ENCODE results near the gene C11orf91.

DNA sequence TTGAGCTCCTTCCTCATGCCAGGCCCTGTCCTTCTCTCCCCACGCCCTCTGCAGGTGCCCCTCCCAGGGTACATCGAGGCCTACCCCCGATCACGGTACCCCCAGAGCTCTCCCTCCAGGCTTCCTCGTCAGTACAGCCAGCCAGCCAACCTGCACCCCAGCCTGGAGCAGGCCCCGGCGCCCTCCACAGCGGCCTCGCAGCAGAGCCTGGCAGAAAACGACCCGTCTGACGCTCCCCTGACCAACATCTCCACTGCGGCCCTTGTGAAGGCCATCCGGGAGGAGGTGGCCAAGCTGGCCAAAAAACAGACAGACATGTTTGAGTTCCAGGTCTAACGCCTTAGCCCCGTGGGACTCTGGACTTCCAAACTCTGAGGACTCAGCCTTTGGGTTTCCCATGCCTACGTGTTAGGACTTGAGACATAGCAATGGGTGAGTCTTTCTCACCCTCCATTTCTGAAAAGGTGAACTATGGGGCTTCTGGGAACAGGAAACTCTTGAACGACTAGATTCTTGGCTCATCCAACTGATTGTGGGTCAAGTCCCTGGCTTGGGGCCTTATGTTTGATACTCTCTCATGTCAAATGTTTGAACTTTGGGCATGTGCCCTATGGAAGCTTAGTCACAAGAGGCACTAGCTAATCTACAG is 32.7 kb downstream of the C11orf91 start:
- no peak for TF ChIP-seq EZH2 (IDR thresholded peaks at IDR 0.05; ENCODE audit: borderline replicate concordance, low read length)
- TF ChIP-seq, protein P1, sequence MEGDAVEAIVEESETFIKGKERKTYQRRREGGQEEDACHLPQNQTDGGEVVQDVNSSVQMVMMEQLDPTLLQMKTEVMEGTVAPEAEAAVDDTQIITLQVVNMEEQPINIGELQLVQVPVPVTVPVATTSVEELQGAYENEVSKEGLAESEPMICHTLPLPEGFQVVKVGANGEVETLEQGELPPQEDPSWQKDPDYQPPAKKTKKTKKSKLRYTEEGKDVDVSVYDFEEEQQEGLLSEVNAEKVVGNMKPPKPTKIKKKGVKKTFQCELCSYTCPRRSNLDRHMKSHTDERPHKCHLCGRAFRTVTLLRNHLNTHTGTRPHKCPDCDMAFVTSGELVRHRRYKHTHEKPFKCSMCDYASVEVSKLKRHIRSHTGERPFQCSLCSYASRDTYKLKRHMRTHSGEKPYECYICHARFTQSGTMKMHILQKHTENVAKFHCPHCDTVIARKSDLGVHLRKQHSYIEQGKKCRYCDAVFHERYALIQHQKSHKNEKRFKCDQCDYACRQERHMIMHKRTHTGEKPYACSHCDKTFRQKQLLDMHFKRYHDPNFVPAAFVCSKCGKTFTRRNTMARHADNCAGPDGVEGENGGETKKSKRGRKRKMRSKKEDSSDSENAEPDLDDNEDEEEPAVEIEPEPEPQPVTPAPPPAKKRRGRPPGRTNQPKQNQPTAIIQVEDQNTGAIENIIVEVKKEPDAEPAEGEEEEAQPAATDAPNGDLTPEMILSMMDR (conservative IDR thresholded peaks at IDR 0.05 in 1 of 2, IDR thresholded peaks at IDR 0.05 in 1 of 2; ENCODE audit: extremely low read depth in 1 of 2, insufficient read depth in 1 of 2, low read depth in 1 of 2, low read length in 2 of 2) = no peak

All from mammary epithelial cell (primary cell).